H4 (cell line): ENCODE data around the gene EIF3I. TPM values are rescaled to one million over a fixed set of nuclear protein-coding genes. Genes with fewer than 3 reads are reported as not detected.

ENCODE experiments used
- DNase-seq: peaks from one replicate; pipeline ENCODE4 v3.0.0-alpha.2; 2015; ENCODE audit warnings: low spot score
- total RNA-seq: library from RNA; depleted of rRNA; stranded (reverse); fragments of >200 nt; shearing (Covaris generic); gene quantifications from 2 replicates; pipeline ENCODE4 v1.2.3, GENCODE V29; 2014

EIF3I gene
- total RNA-seq, 1 experiment from 2014 or later: 664 TPM

- DNase-seq: no peak
Observed at GRCh38 chr1:32198237-32199042, 23.8 kb upstream of the EIF3I start.

GRCh38 chr1:32199043-32199716, 23.0 kb upstream of the EIF3I start:
- no peak for DNase-seq

DNA sequence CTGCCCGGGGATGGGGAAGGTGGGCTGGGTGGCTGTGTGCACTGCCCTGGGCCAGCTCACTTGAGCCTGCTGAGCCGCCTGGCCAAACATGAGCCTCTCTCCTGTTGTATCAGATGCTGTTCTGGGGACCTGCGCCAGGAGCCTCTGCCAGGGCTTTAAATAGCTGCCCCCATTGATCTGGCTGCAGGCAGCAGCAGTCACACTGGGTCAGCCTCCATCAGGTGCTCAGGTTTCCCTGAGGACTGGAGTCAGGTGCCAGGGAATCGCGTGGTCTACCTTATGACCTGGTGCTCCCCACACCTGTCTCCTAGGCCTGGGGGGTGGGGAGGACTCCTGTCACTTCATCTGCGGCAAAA, 22.5 kb upstream of the EIF3I start:
- DNase-seq: no peak

DNA sequence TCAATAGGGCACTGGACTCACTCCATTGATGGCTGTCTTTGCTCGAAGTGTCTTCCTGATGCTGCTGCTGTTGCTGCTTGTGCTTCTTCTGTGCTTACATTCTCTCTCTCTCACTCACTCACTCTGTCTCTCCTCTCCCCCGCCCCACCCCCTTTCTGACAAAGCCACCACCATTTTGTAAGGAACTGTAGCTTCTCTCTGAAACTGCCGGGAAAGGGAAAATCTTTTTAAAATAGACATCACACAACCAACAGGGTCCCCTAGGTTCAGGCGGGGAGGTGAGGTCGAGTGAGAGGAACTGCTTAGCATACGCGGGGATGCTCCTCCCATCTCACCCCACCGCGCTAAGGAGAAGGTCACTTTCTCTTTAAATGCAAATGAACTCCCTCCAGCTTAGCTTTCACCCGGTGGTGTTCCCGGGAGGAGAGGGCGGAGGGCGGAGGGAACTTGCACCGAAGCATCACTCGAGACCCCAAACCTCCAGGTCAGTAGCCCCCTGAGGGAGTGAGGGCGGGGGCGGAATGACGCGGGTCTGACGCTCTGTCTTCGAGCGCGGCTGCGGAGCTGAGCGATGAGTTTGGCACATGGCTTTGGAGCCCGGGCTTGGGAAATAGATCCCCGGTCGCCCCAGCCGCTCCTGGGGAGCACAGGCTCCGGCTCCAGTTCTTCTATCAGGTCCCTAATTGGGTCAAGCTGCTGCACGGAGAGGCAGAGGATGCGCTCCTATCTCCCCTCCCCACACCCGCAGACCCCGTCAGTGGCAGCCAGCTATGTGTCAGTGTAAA, 21.8 kb upstream of the EIF3I start, which contains the start of gene CCDC28B:
CCDC28B (plus strand) TSS at position 370 of the 785 bp plus-strand sequence. CDS start 1,341 bp downstream, outside the sequence.
- peak; percentile 45 for DNase-seq

- peak; percentile 32 for DNase-seq
Observed at GRCh38 chr1:32201011-32201855, 21.0 kb upstream of the EIF3I start.

DNA sequence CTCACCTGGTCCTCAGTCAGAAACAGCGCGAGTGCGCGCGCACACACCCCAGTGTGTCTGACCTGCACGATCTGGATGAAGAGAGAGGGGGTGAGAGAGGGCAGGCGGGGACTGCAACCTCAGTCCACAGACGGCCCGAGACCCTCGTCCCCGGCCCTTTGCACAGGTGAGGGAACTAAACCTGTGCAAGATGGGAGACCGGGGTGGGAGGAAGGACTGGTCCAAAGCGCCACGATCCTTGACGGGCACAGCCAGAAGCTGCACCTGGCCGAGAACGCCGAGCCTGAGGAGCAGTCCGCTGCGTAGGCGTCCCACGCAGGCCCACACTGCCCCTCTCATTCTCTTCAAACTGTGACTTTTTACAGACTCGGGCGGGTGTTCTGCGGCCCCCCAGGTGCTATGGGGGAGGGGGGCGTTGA, 17.3 kb upstream of the EIF3I start:
- no peak for DNase-seq

DNA sequence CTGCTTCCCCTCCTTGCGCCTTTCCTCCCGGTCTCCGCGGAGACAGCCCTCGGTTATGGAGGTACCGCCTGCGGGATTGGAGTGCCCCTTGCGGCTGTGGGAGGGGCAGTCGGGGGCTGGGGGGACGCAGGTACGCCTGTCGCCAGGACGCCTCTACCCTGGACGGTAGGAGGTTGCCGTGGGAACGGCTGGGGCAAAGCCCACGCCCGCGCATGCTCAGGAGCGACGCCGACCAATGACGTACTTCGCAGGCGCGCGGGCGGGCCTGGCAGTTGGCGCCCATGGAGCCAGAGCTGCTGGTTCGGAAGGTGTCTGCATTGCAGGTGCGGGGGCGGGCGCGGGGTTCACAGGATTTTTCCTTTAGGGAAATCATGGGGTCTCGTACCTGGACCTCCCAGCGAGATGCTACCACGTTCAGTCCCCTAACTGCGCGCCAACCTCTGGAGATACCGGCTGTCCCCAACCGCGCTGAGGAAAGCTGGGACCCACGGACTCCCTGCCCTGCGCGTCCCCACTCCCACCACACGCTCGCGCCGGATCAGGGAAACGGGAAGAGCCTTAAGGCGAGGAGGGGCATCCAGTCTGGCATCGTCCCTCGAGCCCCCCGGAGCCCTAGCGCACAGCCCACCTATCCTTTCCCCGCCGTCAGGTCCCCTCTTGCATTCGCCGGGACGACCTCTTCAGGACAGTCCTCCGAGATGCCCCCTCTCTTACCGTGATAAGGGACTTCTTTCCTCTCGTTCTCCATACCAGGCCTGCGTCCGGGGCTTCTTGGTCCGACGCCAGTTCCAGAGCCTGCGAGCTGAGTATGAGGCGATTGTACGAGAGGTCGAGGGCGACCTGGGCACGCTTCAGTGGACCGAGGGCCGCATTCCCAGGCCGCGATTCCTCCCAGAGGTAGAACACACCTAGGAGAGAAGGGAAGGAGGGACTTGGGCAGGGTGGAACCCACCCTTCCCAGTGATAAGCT, 16.5 kb upstream of the EIF3I start, which contains the start of gene IQCC:
IQCC (plus strand) TSS at position 271 of the 970 bp plus-strand sequence; CDS start at position 282, 11 bp downstream.
- DNase-seq: peak; percentile 77

GRCh38 chr1:32208469-32208868, 13.7 kb upstream of the EIF3I start:
- no peak for DNase-seq

DNA sequence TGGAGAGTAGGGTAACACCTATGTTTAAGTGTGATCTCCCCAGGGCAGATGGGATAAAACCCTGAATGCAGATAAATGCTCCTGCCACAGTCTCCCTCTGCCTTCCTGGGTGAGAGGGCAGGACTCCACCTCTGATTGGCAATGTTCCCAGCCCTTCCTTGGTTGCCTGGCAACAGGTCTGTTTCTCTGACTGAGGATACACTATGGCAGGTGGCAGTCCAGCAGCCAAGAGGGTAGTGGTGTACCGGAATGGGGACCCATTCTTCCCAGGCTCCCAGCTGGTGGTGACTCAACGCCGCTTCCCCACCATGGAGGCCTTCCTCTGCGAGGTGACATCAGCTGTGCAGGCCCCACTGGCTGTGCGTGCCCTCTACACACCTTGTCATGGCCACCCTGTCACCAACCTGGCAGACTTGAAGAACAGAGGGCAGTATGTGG, 13.3 kb upstream of the EIF3I start, which contains the start of gene DCDC2B:
DCDC2B (plus strand) TSS at position 199 of the 438 bp plus-strand sequence; CDS start at position 204, 5 bp downstream.
- peak; percentile 58 for DNase-seq

DNA sequence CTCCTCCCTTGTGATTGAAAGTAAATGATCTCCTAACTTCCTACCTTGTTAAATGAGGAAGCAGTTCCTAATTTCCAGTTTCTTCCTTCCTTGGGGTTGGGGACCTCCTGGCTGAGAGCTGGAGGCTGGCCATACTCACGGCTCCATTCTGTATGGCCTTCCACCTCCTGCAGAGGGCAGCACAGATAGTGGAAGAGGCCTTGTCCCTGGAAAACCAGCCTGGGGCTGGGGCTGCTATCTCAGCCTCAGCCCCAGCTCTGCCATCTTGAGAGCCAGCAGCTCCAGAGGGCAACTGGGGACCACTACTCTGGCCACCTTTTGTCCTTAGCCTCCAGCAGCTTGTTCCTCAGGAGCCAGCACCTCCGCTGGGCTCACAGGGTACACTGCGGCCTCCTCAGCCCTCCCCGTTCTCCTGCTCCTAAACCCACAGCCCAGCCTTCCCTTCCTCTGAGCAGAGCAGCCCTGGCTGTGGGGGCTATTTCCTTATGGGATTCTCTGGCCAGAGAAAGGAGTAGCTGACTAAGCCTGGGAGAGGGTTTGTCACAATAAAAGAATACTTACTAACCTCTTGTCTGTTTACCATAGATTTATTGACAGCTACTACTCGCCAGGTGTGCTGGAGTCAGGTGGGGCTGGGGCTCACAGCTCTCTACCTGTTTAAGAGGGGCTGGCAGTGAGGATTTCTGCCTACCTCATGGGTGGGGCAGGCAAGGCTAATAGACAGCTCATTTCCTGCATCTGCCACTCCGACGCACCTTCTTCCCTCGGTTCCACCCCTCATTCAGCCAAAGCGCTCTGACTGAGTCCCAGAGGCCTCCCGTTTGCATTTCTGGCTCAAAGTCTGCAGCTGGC, 6.4 kb upstream of the EIF3I start:
- DNase-seq: peak; percentile 63

DNA sequence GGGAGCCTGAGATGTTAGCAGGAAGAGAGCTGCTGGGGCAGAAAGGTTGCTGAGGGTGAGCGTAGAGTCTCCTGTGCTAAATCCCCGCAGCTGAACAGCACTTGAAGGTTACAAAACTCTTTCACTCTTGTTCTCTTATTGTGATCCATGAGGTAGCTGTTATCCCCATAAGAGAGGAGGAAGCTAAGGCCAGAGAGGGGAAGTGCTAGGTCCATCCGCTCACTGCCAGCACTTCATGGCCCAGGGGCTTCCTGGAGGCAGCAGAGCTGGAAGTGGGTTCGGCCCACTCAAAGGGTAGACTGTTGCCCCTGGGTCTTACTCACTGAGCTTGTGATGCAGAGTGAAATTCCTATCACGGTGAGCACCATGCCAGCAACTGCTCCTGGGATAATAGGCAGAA, 5.6 kb upstream of the EIF3I start:
- no peak for DNase-seq

GRCh38 chr1:32219022-32219421, 3.2 kb upstream of the EIF3I start:
- DNase-seq: no peak

DNA sequence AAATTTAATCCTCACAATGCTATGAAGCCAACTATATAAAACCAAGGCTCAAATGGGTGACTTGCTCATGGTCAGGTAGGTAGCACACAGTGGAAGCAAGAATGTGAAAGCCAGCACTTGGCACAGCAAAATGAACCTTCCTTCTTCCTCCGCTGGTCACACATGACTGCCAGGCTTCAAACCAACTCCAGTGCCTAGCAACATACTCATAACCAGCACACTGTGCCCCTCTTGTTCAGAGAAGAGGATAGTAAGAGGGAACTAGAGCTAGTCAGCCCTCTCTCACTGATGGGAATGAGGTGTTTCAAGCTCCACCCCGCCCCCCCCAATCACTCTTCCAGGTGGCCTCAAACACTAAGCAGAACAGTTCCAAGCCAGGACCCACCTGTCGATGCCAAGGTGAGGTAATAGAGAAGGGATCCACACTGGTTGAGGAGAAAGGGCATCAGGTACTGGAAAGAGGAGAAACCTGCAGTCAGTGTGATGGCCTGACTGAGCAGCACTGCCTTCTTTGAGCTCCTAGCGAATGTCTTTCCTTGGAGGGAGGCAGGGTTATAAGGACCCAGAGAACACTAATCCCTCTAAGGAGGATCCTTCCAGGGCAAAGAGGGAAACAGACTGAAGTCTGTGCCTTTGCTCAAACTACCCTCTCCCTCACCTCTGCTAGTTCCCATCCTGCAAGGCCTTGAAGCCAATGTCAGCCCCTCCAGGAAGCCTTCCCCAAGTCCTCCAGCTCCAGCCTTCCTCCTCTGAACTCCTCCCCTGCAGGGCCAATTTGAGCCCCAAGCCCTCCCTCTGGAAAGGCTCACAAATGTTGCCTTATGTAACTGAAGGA, 1.2 kb upstream of the EIF3I start:
- no peak for DNase-seq

DNA sequence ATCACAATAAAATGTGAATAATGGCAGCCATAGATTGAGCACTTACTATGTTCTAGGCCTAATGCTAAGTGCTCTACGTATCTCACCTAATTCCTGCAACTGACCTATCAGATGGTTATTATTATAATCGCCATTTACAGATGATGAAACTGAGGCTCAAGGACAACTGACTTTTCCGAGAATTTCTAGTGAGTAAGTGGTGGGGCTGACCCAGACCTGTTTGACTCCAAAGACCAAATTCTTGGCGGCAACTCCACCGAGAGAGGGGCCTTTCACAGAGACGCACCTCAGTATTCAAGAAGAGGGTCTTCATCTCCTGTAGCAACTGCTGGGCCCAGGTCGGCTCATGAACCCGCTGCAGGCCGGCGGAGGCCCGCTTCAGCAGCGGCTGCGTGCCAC, 627 bp upstream of the EIF3I start:
- DNase-seq: no peak

GRCh38 chr1:32223683-32224082, 1.5 kb downstream of the EIF3I start:
- no peak for DNase-seq

DNA sequence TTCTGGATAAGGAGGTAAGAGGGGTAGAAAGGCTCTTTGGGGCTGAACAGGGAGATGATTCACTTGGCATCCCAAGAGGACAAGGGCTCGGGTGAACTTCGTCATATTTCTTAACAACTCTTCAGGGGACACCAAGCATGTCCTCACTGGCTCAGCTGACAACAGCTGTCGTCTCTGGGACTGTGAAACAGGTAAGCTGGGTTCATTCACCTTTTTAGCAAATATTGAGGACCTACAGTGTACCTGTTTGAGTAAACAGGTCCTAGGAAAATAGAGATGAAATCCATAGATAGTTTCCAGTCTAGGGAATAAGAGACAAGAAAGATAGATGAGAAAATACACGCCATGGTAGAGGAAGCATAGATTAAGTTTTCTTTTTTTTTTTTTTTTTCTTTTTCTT, 2.1 kb downstream of the EIF3I start:
- no peak for DNase-seq

GRCh38 chr1:32228771-32229170, 6.6 kb downstream of the EIF3I start:
- no peak for DNase-seq

GRCh38 chr1:32231843-32232432, 9.7 kb downstream of the EIF3I start:
- no peak for DNase-seq
